NCI-H2227 (cell line): ENCODE data around the gene PAX8.
"Not testable (repeated sequence)": the region's sequence is repeated elsewhere in the genome, so short reads cannot be mapped to it uniquely, and the experiment has no call there.

Experiments
- DNase-seq: peaks from one replicate; lab custom pipeline; 2025; ENCODE audit not compliant: unreplicated experiment; lab: John Stamatoyannopoulos, UW

PAX8 gene

GRCh38 chr2:113291191-113291590 is 12.5 kb upstream of the PAX8 start:
- DNase-seq = no peak

GRCh38 chr2:113288674-113289149 is 10.0 kb upstream of the PAX8 start:
- DNase-seq = not testable (repeated sequence)

- DNase-seq = not testable (repeated sequence)
Measured at GRCh38 chr2:113288117-113288673, 9.5 kb upstream of the PAX8 start.

GRCh38 chr2:113285816-113286215 is 7.1 kb upstream of the PAX8 start:
- DNase-seq = no peak

GRCh38 chr2:113284999-113285398 is 6.3 kb upstream of the PAX8 start:
- DNase-seq = not testable (repeated sequence)

GRCh38 chr2:113284476-113284875 is 5.8 kb upstream of the PAX8 start:
- DNase-seq = no peak

GRCh38 chr2:113283704-113284284 is 5.1 kb upstream of the PAX8 start:
- DNase-seq = no peak

- DNase-seq = no peak
Measured at GRCh38 chr2:113282747-113283533, 4.2 kb upstream of the PAX8 start.

GRCh38 chr2:113281910-113282746 is 3.4 kb upstream of the PAX8 start:
- no peak for DNase-seq

GRCh38 chr2:113278073-113278741 is 514 bp downstream of the PAX8 start:
- DNase-seq = no peak

GRCh38 chr2:113277474-113278072 is 1.1 kb downstream of the PAX8 start:
- no peak for DNase-seq

- no peak for DNase-seq
Measured at GRCh38 chr2:113276761-113277425, 1.8 kb downstream of the PAX8 start.

- no peak for DNase-seq
Measured at GRCh38 chr2:113276216-113276760, 2.4 kb downstream of the PAX8 start.

GRCh38 chr2:113275556-113276215 is 3.0 kb downstream of the PAX8 start:
- DNase-seq = no peak

- no peak for DNase-seq
Measured at GRCh38 chr2:113274432-113274831, 4.3 kb downstream of the PAX8 start.

- no peak for DNase-seq
Measured at GRCh38 chr2:113273981-113274380, 4.7 kb downstream of the PAX8 start.

- DNase-seq = peak; percentile 15
Measured at GRCh38 chr2:113273027-113273551, 5.6 kb downstream of the PAX8 start.

- DNase-seq = no peak
Measured at GRCh38 chr2:113272477-113272876, 6.2 kb downstream of the PAX8 start.
